Kidney glomerular epithelial cell (primary cell): Measurements from ENCODE around the gene ZRANB2.

Experiments used
- DNase-seq: peaks from one replicate; lab custom pipeline; 2025; lab: John Stamatoyannopoulos, UW

Gene ZRANB2

DNA sequence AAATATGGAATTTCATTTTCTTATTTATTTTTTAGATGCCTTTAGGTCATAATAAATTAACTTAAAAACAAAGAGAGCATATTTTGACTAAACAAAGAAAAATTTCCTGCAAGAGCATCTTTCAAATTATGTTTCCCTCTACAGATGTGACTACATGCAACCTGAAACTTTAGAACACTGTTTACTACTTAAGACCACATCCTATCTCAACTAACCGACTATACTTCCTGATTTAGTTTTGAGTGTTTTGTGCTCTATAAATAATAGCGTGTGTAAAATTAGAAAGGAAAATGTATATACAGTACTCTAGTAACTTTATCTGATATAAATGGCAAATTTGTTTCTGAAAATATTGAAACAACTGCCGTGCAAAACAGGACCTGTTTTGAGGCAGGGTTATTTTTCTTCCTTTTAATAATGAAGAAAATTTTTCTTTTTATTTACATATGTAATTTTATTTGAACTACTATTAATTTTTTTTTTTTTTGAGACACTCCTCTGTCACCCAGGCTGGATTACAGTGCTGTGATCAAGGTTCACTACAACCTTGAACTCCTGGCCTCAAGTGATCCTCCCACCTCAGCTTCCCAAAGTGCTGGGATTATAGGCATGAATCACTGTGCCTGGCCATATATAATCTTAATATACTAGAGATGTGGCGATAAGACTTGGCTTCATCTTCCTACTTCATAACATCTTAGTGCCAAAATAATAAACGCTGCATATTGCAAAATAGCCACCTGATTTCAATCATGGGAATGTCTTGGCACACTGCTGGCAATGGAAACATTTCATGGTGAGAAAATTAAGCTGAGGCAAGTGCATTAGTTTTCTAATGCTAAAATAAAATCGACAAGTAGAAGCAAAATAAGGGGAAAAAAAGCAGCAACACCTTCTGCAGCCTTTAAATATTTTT lies 12.3 kb downstream of the ZRANB2 start:
- no peak for DNase-seq

DNA sequence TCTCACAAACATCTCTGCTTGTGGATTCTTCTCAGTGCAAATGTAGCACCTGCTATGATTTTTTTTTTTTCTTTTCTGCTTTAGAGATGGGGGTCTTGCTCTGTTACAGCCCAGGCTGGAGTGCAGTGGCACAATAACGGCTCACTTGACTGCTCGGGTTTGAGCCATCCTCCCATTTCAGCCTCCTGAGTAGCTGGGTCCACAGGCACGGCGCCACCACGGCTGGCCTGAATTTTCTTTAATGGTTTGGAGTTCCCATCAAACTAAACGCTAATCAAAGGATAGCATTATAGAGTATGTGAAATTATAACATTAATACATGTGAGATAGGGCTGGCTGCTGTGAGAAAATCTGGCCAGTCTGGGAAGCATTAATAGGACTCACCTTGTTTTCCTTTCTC lies 26.0 kb downstream of the ZRANB2 start:
- no peak for DNase-seq

DNA sequence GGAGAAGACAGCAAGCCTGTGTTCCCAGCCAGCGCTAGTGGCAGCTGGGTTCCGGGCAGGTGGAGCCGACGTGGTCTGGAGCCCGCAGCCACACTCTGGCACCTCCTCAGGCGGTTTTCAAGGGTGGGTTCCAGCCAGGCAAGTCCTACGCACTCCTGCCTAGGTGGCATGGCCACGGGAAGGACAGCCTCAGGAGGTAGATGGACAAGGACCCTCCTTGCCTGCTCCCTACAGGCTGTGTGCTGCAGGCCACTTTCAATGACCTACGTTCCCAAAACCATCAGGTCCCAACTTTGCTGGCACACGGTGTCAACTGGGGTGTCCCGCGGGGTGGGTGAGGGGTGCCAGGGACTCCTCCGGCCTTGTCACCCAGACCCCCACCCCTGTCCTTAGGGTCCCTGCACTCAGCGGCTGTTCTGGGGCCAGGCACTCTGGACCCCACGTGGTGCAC lies 26.5 kb downstream of the ZRANB2 start:
- no peak for DNase-seq

DNA sequence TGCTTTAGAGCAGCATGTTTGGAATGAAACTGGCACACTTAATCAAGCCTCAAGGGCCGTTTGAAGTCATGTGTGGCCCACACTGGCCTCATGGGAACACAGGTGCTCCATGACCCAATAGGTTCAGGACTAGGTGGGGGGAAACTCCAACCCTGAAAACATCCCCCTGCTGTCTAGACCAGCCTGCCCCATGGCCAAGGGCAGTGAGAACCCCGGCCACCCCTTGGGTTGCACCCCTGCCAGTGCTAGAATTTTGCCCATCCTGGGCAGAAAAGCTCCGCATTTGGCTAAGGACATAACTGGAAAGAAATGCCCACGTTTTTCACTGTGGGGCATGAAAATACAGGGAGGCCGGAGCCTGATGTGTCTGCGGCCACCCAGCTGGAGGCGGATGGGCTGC lies 27.1 kb downstream of the ZRANB2 start:
- DNase-seq = no peak

DNA sequence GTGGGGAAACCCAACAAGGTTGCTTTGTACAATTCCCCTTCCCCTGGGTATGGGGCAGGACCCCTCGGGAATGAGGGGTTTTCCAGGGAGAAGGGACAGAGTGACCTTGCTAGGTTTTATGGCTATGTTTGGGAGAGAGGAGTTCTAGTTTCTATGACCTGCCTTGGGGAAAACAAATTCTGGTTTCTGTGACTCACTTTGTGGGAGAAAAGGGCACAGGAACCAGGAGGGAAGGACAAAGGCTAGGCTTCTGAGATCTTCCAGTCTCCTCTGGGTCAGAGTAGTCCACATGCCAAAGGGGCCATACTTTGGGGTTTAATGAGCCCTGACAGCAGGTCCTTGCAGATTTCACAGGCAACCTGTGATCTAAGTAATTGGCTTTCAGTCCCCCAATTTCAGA lies 27.7 kb downstream of the ZRANB2 start:
- DNase-seq = no peak

DNA sequence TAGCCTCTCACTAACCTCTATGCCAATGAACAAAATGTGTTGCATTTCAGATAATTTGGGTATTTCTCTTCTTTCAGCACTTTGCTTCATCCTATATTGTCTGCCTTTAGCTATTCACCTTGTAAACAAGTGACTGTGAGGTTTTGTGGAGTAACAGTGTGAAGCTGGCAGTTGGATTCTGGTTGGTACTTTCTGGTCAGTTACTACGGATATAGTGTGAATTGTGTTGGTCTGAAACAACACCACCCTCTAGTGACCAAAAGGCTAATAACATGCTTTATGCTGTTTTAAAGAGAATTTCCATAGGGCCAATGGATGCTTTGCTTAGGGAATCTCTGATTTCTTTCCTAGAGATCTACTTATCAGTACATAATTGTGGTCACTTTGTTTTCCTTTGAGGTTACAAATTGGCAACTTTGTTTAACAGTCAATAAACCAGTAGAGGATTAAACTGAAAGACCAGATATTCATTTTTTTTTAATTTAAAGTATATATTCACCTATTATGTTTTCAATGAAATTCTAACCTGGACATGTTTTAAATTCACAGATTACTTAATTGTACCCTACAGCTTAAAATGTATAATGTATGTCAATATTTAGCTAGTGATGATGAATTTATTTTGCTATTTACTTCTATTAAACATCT lies 30.8 kb downstream of the ZRANB2 start:
- peak; percentile 90 for DNase-seq

DNA sequence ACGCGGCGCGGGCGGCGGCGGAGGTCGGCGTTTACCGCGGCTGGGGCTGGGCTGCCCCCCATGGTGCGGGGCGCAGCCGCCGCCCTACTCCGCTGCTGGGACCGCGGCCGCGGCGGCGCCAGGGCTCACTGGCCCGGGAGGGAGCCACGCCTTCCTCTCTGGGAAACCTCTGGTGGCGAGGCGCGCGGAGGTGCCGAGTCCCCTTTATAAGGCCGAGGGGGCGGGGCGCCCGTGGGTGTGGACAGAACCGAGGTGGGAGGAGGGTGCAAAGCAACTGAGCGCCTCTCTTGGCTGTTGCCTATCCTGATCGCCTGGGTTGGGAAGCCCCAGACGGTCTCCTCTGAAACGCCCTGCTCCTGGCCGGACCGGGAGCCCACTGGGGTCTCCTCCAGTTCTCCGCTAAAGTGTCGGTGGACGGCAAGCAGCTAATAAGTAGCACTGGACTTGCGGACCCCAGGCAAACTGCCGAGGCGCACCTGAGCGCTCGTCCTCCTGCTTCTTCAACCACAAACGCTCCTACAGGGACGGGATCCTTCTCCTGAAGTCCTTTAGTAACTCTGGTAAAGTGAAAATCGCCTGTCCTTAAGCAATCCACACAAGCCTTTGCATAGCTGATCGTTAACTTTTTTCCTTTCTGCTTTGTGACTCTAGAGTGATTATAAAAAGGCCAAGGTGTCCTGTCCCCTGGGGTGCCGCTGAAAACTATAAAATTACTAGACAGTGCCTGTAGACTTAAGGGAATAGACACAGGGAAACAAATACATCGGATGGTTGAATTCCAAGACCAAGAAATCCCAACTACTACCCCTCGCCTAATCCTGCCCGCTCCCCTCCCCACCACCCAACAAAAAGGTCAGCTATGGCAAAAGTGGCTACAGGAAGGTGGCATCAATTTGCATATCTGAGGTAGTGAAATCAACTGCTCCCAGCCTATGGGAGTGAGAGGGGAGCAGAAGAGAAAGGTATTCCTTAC lies 32.9 kb downstream of the ZRANB2 start, which contains the start of gene PTGER3:
TSS of gene PTGER3 (minus strand) at position 182 of the 973 bp plus-strand sequence. CDS start 239 bp downstream, outside the sequence.
- no peak for DNase-seq

DNA sequence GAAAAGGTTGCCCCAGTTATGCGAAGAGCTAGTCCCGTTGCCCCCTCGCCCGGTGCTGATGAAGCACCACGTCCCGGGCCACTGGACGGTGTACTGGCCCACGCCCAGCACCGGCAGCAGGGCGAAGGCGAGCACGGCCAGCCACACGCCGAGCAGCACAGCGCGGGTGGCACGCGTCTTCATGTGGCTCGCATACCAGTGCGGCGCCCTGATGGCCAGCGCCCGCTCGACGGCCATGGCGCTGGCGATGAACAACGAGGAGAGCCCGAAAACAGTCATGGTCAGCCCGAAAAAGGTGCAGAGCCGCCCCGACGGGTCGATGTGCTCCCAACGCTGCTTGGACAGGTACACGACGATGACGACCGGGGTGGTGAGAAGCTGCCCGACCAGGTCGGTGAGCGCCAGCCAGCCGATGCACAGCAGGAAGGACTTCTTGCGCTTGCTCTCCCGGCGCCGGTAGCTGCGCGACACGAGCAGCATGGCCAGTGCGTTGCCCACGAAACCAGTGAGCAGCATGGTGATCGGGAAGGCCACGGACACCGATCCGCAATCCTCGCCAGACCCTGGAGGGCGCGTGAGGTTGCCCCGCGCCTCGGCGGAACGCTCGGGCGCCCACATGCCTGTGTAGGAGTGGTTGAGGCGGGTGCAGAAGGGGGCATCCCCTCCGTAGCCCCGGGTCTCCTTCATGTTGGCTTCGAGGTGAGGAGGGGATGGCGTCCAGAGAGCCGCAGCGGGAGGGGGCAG lies 33.8 kb downstream of the ZRANB2 start:
- no peak for DNase-seq

DNA sequence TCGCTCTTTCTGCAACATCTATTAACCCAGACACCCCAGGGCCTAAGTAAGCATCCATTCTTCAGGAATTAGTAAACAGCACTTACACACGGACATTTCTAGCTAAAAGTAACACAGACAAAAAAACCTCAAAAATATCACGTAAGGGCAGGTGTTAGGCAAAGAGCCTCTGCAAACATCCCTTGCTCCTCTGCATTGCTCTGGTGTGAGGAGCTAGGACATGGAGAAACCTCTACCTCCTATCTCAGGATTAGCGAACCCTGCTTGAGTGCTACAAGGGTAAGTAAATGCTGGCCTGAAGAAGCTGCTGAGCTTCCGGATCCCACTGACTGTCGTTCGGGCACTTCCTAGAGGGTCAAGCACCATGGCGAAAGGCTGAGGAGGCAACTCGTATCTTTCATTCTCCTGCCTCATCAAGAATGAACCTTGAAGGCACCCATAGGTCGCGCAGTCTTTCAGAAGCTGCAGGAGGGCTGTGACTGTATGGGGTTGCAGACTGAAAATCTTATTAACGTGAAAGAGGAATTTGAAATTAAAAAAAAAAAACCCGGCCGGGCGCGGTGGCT lies 35.3 kb downstream of the ZRANB2 start:
- no peak for DNase-seq

DNA sequence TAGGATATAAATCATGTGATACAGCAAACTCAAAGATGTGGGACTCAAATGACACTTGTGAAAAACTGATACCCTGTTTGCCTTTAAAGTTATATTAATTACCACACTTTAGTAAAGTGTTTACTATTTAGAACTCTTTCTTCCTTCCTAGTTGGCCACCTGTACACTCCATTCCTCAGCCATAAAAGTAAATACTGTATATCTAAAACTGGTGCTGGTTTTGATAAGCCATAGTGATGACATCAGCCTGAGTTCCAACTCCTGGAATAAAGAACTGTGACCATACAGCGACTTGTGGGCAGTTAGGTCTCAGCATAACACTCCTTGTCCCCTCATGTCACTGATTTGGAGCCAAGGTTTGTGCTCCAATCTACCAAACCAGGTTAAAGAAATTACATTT lies 36.0 kb downstream of the ZRANB2 start:
- no peak for DNase-seq

DNA sequence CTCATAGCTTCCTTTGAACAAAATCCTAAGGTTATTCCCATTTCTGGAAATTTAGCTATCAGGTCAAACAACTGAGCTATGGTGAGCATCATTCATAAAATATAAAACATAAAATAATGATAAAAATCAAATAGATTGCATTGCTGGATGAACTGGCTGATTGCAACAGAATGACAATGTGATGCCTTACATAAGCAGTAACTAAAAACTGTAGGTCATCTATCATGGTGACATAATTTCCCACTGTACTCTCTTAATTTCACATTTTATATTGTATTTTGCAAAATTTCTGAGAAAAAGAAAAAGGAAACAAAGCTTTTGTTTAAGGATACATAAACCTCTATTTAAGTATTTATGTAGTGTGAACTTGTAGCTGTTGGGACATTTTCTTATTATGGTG lies 37.8 kb downstream of the ZRANB2 start:
- DNase-seq = no peak

DNA sequence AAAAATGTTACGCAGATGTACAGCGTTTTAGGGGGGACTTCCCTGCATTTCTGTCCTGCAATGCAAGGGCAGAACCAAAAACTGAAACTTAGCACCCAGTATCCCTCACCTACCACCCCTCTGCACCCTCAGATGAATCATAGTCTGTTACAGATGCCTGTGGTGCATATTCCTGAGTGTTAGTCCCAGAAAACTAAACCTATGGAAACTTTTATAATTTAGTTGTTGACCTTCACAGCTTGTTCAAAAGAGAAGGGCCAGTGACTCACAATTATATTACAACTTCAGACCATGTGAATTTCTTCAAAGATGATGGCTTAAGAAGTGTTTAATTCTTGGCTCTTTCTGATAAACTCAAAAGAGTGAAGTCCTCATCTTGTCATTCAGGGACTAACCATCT lies 39.0 kb downstream of the ZRANB2 start:
- no peak for DNase-seq

DNA sequence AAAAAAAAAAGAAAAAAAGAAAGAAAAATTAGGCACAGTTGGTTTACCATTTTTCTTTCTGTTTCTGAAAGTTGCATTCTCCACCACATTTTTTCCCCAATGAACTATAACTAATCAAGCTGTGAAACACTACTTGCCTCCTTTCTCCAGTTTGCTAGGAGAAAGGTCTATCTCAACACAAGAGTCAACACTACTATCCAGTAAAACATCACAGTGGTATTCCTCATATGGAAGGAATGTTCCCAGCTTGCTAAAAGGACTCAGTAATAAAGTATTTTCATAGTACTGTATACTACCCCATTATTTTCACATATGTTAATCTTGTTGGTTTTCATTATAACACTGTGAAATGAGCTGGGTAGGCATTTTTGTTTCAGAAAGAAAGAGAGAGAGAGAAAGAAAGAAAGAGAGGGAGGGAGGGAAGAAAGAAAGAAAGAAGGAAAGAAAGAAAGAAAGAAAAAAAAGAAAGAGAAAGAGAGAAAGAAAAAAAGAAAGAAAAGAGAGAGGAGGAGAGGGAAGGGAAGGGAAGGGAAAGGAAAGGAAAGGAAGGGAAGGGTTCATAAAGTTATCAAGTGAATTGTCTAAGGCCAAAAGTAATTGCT lies 41.1 kb downstream of the ZRANB2 start:
- DNase-seq = no peak

DNA sequence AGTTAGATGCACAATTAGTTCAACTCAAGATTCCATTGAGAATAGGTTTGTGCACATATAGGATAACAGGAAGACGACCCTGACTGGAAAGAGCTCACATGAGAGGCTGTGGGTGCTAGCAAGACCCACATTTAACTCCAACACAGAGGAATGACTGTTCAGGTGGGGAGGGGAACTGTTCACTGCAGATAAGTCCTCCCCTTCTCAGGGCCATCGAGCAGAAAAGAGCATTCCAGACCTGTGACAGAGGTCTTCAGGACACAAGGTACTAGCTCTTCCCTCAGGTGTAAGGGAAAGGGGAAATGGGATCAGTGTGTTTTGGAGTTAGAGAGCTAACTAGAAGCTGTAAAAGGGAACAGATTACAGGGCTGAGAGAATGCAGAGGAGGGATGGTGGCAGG lies 41.9 kb downstream of the ZRANB2 start:
- no peak for DNase-seq

DNA sequence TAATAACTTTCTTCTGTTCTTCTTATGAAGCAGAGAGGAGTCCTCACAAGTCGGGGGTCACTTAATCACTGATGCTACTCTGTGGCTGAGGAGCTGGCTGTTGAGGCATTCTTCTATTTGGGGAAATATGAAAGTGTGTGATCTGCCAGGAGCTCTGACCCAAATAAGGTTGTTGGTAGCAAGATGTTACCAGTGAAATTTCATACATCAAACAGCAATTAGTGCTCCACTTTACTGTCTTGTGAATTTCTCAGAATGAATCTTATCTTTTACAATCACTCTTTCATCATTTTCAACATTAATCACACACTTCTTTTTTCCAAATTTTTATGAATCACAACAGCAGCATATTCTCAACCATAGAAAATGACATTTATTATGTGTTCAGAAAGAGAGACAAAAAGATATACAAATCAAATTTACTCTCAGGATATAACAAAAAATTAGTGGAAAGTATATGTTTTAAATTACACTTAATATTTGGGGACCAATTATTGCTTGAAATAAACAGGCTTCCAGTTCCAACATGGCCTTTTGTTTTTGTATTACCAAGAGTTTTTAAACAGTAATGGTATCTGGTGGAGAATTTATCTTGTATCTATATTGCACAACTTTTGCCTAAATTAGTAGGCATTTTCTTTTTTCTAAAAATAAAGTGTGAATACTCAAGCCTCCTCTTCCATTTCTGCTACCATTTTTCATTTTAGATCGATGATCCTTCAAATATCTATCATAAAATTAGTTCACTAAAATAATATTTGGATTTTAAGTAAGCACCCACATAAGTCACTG lies 42.8 kb downstream of the ZRANB2 start:
- DNase-seq = no peak

DNA sequence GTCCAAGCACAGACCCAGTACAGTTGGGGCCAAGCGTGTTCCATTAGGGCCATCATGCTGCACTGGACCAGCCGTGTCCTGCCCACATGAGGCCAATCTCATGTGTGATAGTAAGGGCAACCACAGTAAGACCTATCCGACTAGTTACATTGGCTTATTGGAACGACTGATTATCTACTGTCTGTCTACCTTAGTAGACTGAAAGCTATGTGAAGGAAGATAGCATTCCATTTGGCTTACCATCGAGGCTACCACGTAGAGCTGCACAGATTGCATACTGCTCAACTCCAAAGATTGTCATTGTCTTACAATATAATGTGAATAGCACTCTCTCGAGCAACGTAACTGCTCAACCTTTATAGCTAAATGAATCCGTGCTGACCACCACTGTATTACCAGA lies 43.8 kb downstream of the ZRANB2 start:
- no peak for DNase-seq

DNA sequence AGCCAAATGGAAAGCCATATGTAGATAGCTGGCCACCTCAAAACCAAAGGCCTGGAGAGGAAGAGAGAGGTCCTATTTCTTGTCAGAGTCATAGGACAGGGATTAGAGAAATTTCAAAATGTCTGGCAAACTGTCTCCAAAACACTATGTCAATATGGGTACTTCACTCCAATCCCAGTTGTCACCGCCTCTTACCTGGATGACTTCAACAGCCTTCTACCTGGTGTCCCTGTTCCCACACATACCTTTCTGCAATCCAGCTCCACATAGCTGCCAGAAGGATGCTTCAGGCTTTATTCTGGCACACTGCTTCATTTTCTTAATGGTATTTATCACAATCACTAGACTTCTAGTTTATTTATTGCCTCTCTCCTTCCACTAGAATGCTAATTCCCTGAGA lies 47.7 kb downstream of the ZRANB2 start:
- DNase-seq = no peak

DNA sequence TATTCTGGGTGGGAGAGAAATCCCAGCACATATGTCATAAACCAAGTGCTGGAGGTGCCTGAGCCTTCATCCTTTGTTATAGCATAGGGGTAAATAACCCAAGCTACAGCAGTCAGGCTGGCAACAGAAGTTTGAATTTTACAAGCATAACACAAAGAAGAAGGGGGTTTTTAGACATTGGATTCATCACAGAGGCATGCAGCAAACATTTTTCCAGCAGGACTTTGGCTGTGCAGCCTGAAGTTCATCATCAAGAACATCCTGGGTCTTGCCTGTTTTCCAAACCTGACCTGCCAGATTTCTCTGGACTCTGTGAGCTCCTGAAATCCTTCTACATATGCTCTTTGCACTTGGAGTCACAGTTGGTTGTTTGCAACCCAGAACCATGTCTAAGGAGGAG lies 49.4 kb downstream of the ZRANB2 start:
- DNase-seq = no peak

DNA sequence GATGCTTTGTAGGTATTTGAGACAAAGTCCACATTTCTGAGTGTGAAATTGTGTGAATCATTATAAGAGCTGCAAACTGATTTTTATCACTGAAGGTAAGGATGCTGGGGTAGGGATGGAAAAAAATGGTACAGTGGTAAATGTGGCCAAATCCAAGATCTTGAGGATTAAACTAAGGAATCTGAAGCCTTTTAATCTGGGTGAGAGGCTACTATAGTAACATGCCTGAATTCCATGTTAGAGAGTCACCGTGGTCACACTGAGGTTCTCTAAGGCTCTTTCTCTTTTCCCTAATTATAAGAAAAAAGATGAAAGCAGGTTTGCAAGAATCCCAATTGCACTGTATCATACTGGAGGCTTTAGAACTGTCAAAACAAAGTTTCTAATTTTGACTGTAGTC lies 50.8 kb downstream of the ZRANB2 start:
- DNase-seq = no peak

DNA sequence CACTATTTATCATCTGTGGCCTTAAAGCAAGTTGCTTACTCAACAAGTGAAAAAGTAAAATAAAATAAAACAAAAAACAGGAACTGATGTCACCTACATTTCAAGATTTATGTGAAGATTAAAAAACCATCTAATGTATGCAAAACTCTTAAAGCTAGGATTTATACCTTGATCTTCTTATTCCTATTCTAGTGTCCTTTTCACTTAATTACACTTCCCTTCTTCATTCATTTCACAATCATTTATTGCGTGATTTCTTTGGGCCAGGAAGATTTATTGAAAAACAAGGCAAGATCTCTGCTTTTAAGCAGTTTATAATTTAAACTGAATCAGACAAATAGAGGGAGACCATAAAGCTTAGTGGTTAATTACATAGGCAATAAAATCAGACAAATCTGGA lies 51.9 kb downstream of the ZRANB2 start:
- DNase-seq = no peak
